Neural cell (in vitro differentiated cells): ENCODE results near the gene SEPTIN1. TPM values are rescaled to one million over a fixed set of nuclear protein-coding genes. Genes with fewer than 3 reads are reported as not detected.

Experiments
- H2AFZ ChIP-seq: fragments of 200-600, 300-800 bp; sonication (generic), shearing (Covaris generic); 2 replicates; pipeline ENCODE4 v1.6.0; 2014; ENCODE audit warnings: low read depth, mild to moderate bottlenecking, antibody characterized with exemption, low read length, moderate library complexity
- H3F3A ChIP-seq: fragments of 200-600 bp; shearing (Covaris generic); 2 replicates; pipeline ENCODE4 v1.6.1; 2016; ENCODE audit warnings: mild to moderate bottlenecking, moderate library complexity, mixed read lengths, antibody characterized with exemption, low read length; ENCODE audit not compliant: insufficient read depth, poor library complexity, severe bottlenecking
- H3K27ac ChIP-seq: fragments of 200-600, 300-800 bp; sonication (generic), shearing (Covaris generic); 2 replicates; pipeline ENCODE4 v1.5.1; 2014; ENCODE audit warnings: mild to moderate bottlenecking, low read length, moderate library complexity
- H3K27me3 ChIP-seq: fragments of 300-800, 200-600 bp; sonication (generic), shearing (Covaris generic); 2 replicates; pipeline ENCODE4 v1.6.0; 2014; ENCODE audit warnings: mild to moderate bottlenecking, low read depth, low read length, moderate library complexity; ENCODE audit not compliant: insufficient read depth
- H3K36me3 ChIP-seq: fragments of 300-800, 200-600 bp; sonication (generic), shearing (Covaris generic); 2 replicates; pipeline ENCODE4 v1.5.1; 2014; ENCODE audit warnings: mild to moderate bottlenecking, antibody characterized with exemption, low read length, moderate library complexity; ENCODE audit not compliant: insufficient read depth
- H3K4me2 ChIP-seq: fragments of 300-800, 200-600 bp; sonication (generic), shearing (Covaris generic); 2 replicates; pipeline ENCODE4 v1.6.0; 2014; ENCODE audit warnings: mild to moderate bottlenecking, low read length
- H3K4me3 ChIP-seq: fragments of 300-800, 200-600 bp; sonication (generic), shearing (Covaris generic); 2 replicates; pipeline ENCODE4 v1.5.1; 2014; ENCODE audit warnings: mild to moderate bottlenecking, low read length, moderate library complexity
- H3K79me2 ChIP-seq: fragments of 200-600 bp; shearing (Covaris generic); replicated peaks from 2 replicates; pipeline ENCODE4 v1.6.0; 2014; ENCODE audit warnings: mild to moderate bottlenecking, low read length, moderate library complexity; ENCODE audit not compliant: insufficient read depth
- H3K9ac ChIP-seq: fragments of 300-800, 200-600 bp; sonication (generic), shearing (Covaris generic); 2 replicates; pipeline ENCODE4 v1.6.1; 2016; ENCODE audit warnings: mild to moderate bottlenecking, low read length, mixed read lengths
- H3K9me2 ChIP-seq: fragments of 200-600 bp; shearing (Covaris generic); 2 replicates; pipeline ENCODE4 v1.6.1; 2016; ENCODE audit warnings: mild to moderate bottlenecking, low read length, mixed read lengths; ENCODE audit not compliant: insufficient read depth
- H3K9me3 ChIP-seq: fragments of 200-600, 300-800 bp; sonication (generic), shearing (Covaris generic); 2 replicates; pipeline ENCODE4 v1.6.1; 2016; ENCODE audit warnings: mild to moderate bottlenecking, mixed run types, low read length, moderate library complexity, mixed read lengths
- H4K20me1 ChIP-seq: fragments of 200-600 bp; shearing (Covaris generic); 2 replicates; pipeline ENCODE4 v1.6.1; 2016; ENCODE audit warnings: mild to moderate bottlenecking, mixed run types; ENCODE audit not compliant: insufficient read depth
- EP300 ChIP-seq: fragments of 450-650 bp; conservative IDR thresholded peaks from 2 replicates; pipeline ENCODE4 v1.6.1; 2014; ENCODE audit warnings: antibody characterized with exemption, mild to moderate bottlenecking, moderate library complexity; ENCODE audit not compliant: poor library complexity, severe bottlenecking
- EZH2 ChIP-seq: fragments of 200-600, 300-800 bp; shearing (Covaris generic), sonication (generic); IDR thresholded peaks from 2 replicates; pipeline ENCODE4 v1.6.1; 2014; ENCODE audit warnings: antibody characterized with exemption, low read length, borderline replicate concordance, mild to moderate bottlenecking; ENCODE audit not compliant: insufficient read depth, poor library complexity, severe bottlenecking
- MXI1 ChIP-seq: fragments of 450-650 bp; conservative IDR thresholded peaks from 2 replicates; pipeline ENCODE4 v1.6.1; 2014; ENCODE audit warnings: antibody characterized with exemption, mild to moderate bottlenecking; ENCODE audit not compliant: poor library complexity, severe bottlenecking
- POLR2AphosphoS5 ChIP-seq: IDR thresholded peaks from 2 replicates; pipeline ENCODE4 v1.6.1; 2012
- RAD21 ChIP-seq: fragments of 450-650 bp; conservative IDR thresholded peaks from 2 replicates; pipeline ENCODE4 v1.6.1; 2014; ENCODE audit warnings: antibody characterized with exemption, mild to moderate bottlenecking, moderate library complexity
- SMC3 ChIP-seq: fragments of 450-650 bp; conservative IDR thresholded peaks from 2 replicates; pipeline ENCODE4 v1.6.1; 2014; ENCODE audit warnings: antibody characterized with exemption, mild to moderate bottlenecking, moderate library complexity; ENCODE audit not compliant: poor library complexity
- TAF1 ChIP-seq: IDR thresholded peaks from 2 replicates; pipeline ENCODE4 v1.6.1; 2012; ENCODE audit warnings: low read depth
- polyA plus RNA-seq: library from polyadenylated mRNA; depleted of rRNA; stranded (reverse); fragments of >200 nt; gene quantifications from 2 replicates; pipeline ENCODE4 v1.2.3, GENCODE V29; 2014
- TF ChIP-seq, protein P1 (sequence below): fragments of 450-650 bp; IDR thresholded peaks from 2 replicates; pipeline ENCODE4 v1.5.1; 2014; ENCODE audit warnings: antibody characterized with exemption, mild to moderate bottlenecking, moderate library complexity; ENCODE audit not compliant: poor library complexity, severe bottlenecking
- TF ChIP-seq, protein P2 (sequence below): IDR thresholded peaks from 2 replicates; pipeline ENCODE4 v1.6.1; 2012; ENCODE audit warnings: borderline replicate concordance

The SEPTIN1 gene
- polyA plus RNA-seq, 1 donor from 2014 or later = 0.38 TPM

DNA sequence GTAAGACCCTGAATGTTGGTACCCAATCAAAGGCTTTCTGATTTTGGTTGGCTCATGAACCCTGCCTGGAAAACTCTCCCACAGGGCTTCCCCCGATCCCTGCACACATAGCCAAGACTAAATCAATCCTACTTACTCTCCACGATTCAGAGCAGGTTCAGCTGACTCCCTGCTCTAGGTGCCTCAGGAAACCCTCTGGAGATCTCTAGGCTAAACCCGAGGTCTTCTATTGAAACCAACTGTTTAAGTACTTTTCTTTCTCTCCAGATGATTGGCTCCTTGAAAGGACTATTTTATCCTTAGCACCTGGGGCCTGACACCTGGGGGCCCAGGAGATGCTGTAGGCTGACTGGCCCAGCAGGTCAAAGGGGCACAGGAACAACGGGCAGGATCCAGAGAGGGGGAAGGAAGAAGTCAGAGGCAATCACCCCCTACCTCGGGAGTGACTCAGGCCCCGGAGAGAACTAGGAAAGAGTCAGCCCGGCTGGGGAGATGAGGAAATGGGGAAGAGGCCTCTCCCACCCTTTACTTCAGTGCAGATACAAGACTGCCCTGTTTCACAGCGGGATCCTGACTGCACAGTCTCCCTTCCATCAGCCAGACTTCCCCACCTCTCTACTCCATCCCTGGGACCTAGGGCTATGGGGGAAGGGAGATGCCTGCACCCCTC lies 14.1 kb downstream of the SEPTIN1 start:
- Histone ChIP-seq H3K27me3 (no peaks in the 10 kb centered on the region), H3K9me3 (no peaks in the 10 kb centered on the region), H3K9me2 (no peaks in the 10 kb centered on the region), H3K4me3 (peak overlapping the region; percentile 97), H2AFZ (no peak overlapping the region), H3K79me2 (peaks cover 46% of the 10 kb centered on the region), H3K36me3 (no peaks in the 10 kb centered on the region), H3K9ac (peak overlapping the region; percentile 85), H3K4me2 (peak overlapping the region; percentile 98), H3K27ac (peak overlapping the region; percentile 9), H3F3A (no peaks in the 10 kb centered on the region), H4K20me1 (peaks cover 24% of the 10 kb centered on the region)
- TF ChIP-seq TAF1 (no peak), EZH2 (no peak), EP300 (no peak), MXI1 (no peak), SMC3 (no peak), POLR2AphosphoS5 (no peak), RAD21 (no peak)
- TF ChIP-seq, protein P1, sequence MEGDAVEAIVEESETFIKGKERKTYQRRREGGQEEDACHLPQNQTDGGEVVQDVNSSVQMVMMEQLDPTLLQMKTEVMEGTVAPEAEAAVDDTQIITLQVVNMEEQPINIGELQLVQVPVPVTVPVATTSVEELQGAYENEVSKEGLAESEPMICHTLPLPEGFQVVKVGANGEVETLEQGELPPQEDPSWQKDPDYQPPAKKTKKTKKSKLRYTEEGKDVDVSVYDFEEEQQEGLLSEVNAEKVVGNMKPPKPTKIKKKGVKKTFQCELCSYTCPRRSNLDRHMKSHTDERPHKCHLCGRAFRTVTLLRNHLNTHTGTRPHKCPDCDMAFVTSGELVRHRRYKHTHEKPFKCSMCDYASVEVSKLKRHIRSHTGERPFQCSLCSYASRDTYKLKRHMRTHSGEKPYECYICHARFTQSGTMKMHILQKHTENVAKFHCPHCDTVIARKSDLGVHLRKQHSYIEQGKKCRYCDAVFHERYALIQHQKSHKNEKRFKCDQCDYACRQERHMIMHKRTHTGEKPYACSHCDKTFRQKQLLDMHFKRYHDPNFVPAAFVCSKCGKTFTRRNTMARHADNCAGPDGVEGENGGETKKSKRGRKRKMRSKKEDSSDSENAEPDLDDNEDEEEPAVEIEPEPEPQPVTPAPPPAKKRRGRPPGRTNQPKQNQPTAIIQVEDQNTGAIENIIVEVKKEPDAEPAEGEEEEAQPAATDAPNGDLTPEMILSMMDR = no peak
- TF ChIP-seq, protein P2, sequence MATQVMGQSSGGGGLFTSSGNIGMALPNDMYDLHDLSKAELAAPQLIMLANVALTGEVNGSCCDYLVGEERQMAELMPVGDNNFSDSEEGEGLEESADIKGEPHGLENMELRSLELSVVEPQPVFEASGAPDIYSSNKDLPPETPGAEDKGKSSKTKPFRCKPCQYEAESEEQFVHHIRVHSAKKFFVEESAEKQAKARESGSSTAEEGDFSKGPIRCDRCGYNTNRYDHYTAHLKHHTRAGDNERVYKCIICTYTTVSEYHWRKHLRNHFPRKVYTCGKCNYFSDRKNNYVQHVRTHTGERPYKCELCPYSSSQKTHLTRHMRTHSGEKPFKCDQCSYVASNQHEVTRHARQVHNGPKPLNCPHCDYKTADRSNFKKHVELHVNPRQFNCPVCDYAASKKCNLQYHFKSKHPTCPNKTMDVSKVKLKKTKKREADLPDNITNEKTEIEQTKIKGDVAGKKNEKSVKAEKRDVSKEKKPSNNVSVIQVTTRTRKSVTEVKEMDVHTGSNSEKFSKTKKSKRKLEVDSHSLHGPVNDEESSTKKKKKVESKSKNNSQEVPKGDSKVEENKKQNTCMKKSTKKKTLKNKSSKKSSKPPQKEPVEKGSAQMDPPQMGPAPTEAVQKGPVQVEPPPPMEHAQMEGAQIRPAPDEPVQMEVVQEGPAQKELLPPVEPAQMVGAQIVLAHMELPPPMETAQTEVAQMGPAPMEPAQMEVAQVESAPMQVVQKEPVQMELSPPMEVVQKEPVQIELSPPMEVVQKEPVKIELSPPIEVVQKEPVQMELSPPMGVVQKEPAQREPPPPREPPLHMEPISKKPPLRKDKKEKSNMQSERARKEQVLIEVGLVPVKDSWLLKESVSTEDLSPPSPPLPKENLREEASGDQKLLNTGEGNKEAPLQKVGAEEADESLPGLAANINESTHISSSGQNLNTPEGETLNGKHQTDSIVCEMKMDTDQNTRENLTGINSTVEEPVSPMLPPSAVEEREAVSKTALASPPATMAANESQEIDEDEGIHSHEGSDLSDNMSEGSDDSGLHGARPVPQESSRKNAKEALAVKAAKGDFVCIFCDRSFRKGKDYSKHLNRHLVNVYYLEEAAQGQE = no peak

DNA sequence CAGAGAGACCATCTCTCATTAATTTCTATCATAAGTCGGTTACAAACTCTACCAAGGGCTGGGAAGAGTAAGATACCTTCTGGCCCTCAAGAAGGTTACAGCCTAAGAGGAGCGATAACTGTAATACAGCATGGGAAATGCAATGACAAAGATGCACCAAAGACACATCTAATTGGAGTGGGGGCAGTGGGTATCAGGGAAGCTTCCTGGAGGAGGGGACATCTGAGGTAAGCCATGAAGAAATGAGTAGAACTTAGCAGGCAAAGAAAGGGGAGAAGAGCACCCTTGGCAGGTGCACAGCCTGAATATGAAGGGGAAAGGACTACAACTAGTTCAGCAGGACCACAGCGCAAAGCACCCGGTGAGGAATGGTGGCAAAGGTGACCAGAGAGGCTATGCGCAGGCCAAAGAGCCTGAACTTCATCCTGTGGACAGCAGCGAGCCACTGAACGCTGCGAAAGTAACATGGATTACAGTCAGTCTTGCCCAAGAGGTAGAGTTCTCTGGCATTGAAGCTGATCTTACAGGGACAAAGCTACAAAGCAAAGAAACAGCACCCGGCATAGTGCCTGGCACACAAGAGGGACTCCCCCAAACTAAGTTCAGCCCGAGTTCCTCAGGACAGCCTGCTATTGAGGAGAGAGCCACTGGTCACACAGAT lies 14.9 kb downstream of the SEPTIN1 start:
- Histone ChIP-seq H3K79me2 (peaks cover 46% of the 10 kb centered on the region), H4K20me1 (peaks cover 24% of the 10 kb centered on the region), H3K9me2 (no peaks in the 10 kb centered on the region), H3K9ac (peak overlapping the region; percentile 85), H3K9me3 (no peaks in the 10 kb centered on the region), H3K27ac (no peak overlapping the region), H3F3A (no peaks in the 10 kb centered on the region), H2AFZ (no peak overlapping the region), H3K27me3 (no peaks in the 10 kb centered on the region), H3K4me2 (peak overlapping the region; percentile 98), H3K4me3 (peak overlapping the region; percentile 97), H3K36me3 (no peaks in the 10 kb centered on the region)
- TF ChIP-seq EP300 (no peak), TAF1 (no peak), MXI1 (no peak), RAD21 (no peak), EZH2 (no peak), SMC3 (no peak), POLR2AphosphoS5 (no peak)
- TF ChIP-seq, protein P1 = no peak
